GM19043 (cell line): ENCODE data around the gene NAA50.

ENCODE experiments used
- ATAC-seq: cut with Tn5 transposase; IDR thresholded peaks from one replicate; pipeline ENCODE4 v1.9.1; 2021; ENCODE audit warnings: low read depth; ENCODE audit not compliant: unreplicated experiment

Gene NAA50

DNA sequence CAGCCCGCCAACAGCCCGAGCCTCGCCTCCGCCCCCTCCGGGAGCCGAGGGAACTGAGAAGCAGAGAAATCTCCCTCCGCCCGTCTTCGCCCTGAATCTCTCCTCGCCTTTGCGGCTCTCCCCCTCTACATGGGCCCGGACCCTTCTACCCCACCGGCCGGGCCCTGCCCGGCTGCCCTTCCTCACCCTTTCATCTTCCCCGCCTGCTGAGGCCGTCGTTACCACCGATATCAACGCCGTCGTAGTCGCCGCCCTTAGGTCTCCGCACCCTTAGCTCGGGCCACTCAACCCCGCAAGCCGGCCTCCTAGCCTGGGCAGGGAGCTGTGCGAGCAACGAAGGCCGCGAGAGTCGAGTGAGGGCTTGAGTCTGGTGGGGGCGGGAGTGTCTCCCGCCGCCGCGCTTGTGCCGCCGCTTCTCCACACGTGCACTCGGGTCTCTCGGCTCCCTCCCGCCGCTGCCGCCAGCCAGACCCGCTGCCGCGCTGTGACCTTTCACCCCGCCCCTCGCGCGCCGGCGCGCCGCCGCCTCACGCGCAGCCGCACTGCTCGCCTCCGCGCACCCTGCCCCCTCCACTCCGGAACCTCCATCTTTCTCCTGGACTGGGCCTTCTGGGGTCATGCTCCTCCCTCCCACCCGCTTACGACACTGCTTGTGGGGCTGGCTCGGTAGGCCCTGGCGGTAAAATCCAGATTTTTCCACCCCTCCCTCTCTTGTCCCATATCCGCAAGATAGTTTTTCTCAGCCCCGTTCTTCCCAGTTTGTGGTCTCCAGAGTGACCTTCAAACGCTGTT, at the start of gene NAA50:
NAA50 (minus strand) TSS at position 494 of the 792 bp plus-strand sequence; CDS start at position 194, 300 bp downstream.
- ATAC-seq, result peak; percentile 38

GRCh38 chr3:113795693-113796092, 49.6 kb upstream of the NAA50 start:
- ATAC-seq, result no peak

DNA sequence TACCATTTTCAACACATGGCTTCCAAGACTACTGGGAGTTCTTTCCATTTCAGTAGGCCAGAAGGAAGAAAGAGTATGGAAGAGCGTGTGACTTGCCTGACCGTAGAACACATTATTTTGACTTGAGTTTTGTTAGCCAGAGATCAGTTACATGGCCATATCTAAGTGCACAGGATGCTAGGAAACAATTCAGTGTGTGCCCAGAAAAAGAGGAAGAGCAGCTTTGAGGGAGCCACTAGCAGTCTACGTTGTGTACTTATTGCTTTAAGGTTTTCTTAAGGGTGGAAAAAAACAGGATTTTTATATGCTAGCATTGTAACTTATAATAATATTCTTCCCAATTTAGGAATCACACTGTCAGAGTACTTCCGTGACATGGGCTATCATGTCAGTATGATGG, 48.5 kb upstream of the NAA50 start:
- no peak for ATAC-seq

DNA sequence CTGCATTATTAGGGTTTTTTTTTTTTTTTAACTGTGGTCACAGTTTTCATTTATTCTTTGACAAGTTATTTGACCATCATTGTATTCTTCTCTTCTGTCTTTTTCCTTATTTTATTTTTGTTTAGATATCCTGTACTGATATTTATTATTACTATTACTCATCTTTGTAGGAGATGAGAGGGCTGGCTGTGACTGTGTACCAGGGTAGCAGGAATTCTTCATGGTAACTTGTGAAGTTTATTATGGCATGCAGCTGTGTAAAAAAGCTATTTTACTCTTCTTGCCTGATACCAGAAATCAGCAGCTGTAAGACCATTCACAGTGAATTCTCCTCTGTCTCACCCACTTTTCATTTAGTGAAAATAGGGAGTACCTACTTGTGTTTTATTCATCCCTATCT, 45.3 kb upstream of the NAA50 start:
- ATAC-seq, result no peak

DNA sequence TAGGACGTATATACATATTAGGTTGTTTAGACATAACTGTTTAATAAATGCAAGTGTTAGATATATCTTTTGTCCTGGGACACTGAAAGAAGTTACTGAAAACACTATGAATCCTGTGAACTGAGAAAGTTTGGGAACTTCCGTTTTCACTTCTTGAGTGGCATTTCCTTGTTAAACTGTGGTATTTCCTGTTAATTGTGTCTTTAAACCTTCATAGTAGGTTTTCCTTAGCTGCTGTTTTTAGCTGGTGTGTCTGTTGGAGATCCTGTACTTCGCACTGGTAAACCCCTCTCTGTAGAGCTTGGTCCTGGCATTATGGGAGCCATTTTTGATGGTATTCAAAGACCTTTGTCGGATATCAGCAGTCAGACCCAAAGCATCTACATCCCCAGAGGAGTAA, 37.9 kb upstream of the NAA50 start:
- no peak for ATAC-seq

DNA sequence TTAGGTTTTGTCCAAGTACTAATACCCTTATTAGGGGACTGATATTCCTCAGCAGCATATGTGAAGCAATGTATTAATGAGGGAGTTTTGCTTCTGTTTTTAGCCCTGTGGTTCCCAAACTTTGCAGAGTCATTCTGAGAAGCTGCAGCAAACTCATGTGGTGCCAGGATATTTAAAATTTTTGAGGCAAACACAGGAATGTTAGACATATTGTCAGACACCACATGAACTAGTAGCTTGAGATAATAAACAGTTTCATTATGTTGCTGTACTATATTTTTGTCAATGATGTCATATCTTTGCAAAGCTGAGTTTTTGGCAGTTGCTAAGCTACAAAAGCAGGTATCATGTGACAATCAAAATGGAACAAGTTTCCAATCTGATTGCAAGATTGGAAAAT, 37.4 kb upstream of the NAA50 start:
- ATAC-seq, result no peak

- ATAC-seq, result no peak
These were observed 30.5 kb upstream of the NAA50 start for GRCh38 chr3:113776564-113776963.

GRCh38 chr3:113775516-113775915, 29.5 kb upstream of the NAA50 start:
- ATAC-seq, result no peak

- ATAC-seq, result no peak
These were observed 27.3 kb upstream of the NAA50 start for GRCh38 chr3:113773381-113773780.

DNA sequence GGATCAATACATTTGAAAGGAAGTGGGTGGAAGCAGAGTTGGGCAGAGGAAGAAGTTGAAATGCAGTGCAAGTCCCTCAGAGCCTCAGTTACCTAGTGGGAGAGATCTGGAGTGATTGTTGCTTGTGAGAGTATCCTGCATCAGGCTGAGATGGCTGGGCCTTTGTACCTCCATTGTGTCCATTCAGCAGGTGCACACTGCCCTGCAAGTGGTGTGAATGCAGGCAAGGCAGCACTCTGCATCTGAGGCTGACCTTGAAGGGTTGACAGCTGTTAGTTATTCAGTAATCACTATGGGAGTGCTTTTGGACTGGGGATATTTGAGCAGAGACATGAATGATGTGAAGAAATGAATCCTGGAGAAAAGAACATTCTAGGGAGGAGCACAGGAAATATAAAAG, 25.9 kb upstream of the NAA50 start:
- no peak for ATAC-seq

DNA sequence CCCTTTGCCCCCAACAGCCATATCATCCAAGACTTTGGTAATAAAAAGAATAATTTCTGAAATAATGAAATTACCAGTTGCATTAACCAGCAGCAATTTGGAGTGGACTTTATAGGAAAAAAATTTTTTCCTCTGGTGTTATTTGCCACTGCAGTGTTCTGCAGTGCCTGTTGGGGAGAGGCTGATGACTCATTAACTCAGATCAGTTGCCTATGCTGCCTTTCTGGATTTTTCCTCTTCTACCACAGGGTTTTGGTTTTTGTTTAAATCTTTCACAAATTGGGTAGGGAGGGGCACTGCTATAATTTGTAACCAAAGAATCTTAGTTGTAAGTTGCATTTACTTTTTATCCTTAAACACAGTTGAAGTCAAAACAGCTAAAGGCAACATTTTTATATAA, 23.5 kb upstream of the NAA50 start:
- ATAC-seq, result peak; percentile 67

- no peak for ATAC-seq
These were observed 18.6 kb upstream of the NAA50 start for GRCh38 chr3:113764698-113765097.

DNA sequence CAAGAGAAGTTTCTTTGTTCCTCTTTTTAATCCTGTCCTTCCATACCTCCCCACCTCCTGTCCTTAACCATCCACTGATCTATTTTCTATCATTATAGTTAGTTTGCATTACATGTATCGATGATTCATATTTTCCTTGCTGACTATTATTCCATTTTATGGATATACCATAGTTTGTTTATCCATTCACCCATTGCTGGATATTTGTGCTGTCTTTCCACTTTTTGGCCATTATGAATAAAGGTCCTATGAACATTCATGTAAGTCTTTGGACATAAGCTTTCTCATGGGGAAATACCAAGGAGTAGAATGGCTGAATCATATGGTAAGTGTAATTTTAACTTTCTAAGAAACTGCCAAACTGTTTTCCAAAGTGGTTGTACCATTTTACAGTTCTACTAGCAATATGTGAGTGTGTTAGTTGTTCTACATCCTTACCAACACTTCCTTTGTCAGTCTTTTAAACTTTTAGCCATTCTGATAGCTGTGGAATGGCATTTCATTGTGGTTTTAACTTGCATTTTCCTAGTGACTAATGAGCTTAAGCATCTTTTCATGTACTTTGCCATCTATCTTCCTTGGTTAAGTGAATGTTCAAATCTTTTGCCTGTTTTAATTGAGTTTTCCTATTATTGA, 12.5 kb upstream of the NAA50 start:
- ATAC-seq, result no peak

GRCh38 chr3:113754494-113755159, 8.6 kb upstream of the NAA50 start:
- ATAC-seq, result no peak

GRCh38 chr3:113753376-113753985, 7.4 kb upstream of the NAA50 start:
- ATAC-seq, result no peak

DNA sequence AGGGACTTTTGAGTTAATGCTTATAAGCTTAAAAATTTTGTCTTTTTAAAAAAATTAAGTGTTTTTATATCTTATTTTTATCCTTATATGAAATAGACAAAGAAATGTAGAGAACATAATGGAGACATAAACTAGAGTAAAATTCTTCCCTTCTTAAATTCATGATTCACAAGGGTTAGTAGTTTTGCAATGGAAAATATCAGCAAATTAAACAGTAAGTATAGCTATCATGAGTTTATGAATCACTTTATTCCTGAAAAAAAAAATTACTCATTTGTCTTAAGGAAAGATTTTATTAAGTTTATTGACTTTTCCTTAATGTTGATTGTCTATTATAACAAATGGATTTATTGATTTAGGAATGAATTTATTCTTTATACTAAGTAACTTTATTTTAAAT, 5.1 kb upstream of the NAA50 start:
- ATAC-seq, result no peak

DNA sequence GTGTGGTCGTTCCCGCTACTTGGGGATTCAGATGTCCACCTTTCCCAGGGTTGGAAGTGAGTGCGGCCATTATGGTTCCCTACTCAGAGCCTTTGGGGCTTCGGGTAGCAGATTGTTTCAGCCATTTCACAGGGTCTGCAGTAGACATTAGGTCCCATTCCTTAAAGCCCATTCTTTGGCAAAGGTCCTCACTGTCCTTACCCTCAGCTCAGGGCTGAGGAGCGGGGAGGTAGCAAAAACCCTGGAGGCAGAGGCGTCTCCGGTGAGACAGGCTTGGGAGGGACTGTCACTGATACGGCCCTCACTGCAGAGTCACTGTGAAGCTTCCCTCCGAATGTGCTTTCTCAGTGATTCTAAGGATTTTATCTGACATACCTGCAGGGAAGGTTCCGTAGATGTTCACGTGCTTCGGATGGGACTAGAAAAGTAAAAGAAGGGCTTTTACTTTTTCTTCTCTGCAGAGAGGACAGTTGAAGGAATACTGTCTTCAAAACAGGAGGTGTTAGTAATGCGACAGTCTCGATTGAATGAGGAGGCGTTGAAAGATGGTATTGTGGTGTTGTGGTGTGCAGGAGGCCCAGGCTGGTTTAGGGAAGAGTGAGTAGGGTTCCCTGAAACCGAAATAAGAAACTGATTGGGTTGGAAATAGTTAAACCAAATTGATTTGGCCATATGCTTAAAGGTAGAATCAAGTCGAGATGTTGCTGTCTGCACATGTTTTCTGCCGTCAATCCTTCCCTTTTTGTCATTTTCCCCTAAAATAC, 1.4 kb upstream of the NAA50 start:
- ATAC-seq, result peak; percentile 3

DNA sequence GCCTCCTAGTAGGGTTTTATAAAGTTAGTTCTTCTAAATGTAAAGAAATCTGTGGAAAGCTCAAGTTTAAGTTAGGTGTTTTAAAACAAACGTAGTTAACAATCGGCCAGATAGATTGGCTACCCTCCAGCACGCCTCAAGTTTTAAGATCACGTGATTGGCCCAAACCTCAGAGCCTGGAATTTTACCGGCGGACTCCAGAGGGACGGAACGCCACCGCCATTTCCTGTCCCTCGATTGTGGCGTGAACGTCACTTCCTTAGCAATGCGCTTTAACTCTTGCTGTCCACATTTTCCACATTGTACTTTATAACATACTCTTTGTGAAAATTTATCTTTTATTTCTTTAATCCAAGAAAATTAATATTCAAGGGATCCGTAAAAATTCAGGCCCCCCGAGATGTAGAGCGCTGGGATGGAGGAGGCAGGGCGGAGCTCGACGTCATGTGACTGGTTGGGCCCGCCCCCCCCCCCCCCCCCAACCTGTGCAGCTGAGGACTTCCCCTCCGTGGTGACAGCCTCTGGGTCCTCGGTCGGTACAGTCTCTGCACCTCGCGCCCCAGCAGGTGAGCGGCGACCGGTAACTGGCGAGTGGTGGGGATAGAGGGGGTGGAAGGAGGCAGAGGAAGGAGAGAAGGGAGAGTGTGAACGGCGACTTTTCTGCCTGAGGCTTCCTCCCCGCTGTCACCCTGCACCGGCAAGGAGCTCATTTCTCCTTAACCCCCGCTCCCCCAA, 666 bp upstream of the NAA50 start, which contains the start of gene ATP6V1A:
ATP6V1A (plus strand) TSS at position 488 of the 735 bp plus-strand sequence. CDS start 31,719 bp downstream, outside the sequence.
- peak; percentile 37 for ATAC-seq

- ATAC-seq, result peak; percentile 47
These were observed 901 bp downstream of the NAA50 start for GRCh38 chr3:113744941-113745755.
